Cardiac muscle cell (in vitro differentiated cells and primary cell): Measurements from ENCODE around the gene KIRREL3. TPM values are rescaled to one million over a fixed set of nuclear protein-coding genes. Genes with fewer than 3 reads are reported as not detected.

Experiments
- DNase-seq, 2 donors: peaks; one replicate each; pipeline versions ENCODE4 v3.0.0 to v3.0.0-alpha.2; 2010 to 2017; ENCODE audit warnings: low read depth in 1 of 2, low spot score in 1 of 2
- H3K27ac ChIP-seq: fragments of 200-600 bp; sonication (generic); 2 replicates; pipeline ENCODE4 v1.5.1; 2016
- H3K27me3 ChIP-seq: fragments of 200-600 bp; sonication (generic); 2 replicates; pipeline ENCODE4 v1.6.0; 2016; ENCODE audit warnings: control low read depth
- H3K36me3 ChIP-seq: fragments of 200-600 bp; sonication (generic); 2 replicates; pipeline ENCODE4 v1.5.1; 2016; ENCODE audit warnings: control low read depth
- H3K4me1 ChIP-seq: fragments of 200-600 bp; sonication (generic); 2 replicates; pipeline ENCODE4 v1.8.1; 2017; ENCODE audit warnings: low read depth, mild to moderate bottlenecking, mixed run types
- H3K4me3 ChIP-seq: fragments of 200-600 bp; sonication (generic); 2 replicates; pipeline ENCODE4 v1.5.1; 2016; ENCODE audit warnings: mild to moderate bottlenecking
- H3K9me3 ChIP-seq: fragments of 200-600 bp; sonication (generic); 2 replicates; pipeline ENCODE4 v1.5.1; 2017; ENCODE audit warnings: low read depth, mild to moderate bottlenecking, control low read depth
- polyA plus RNA-seq: library from polyadenylated mRNA; unstranded; fragments of >200 nt; fragmentation: Nextera tagmentation; extraction: Ambion mirVana; gene quantifications from 2 replicates; pipeline ENCODE4 v1.2.1, GENCODE V29; 2016
- total RNA-seq: library from RNA; depleted of rRNA; stranded (reverse); fragments of >200 nt; gene quantifications from 2 replicates; pipeline ENCODE4 v1.2.3, GENCODE V29; 2016
- TF ChIP-seq, protein P1 (sequence below): IDR thresholded peaks from 2 replicates; pipeline ENCODE4 v1.5.1; 2012; ENCODE audit warnings: low read depth, mild to moderate bottlenecking, low read length

KIRREL3 gene
- total and polyA plus RNA-seq, 2 experiments from 2014 or later = 0.12 to 0.89 TPM

DNA sequence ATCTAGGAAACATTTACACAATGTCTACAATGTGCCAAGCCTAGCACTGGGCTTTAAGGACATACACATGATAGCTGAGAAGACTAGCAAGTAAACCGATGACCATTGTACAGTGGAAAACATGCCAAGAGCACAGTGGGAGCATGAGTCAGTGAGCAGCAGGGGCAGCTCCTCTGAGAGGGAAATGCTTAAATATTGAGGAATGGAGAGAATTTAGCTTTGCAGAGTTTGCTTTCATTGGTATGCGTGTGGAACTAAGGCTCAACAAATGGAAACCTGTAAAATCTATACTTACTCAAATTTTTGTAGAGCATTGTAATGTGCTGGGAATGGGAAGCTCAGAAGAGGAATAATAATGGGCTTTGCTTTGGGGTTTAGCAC lies 362.8 kb downstream of the KIRREL3 start:
- Histone ChIP-seq H3K36me3 (no peaks in the 10 kb centered on the region), H3K27me3 (peaks cover 13% of the 10 kb centered on the region), H3K4me3 (no peak overlapping the region), H3K27ac (no peak overlapping the region), H3K9me3 (no peaks in the 10 kb centered on the region), H3K4me1 (peaks cover 20% of the 10 kb centered on the region)
- DNase-seq = peak in 1 of 2 donors; percentile 76
- TF ChIP-seq, protein P1, sequence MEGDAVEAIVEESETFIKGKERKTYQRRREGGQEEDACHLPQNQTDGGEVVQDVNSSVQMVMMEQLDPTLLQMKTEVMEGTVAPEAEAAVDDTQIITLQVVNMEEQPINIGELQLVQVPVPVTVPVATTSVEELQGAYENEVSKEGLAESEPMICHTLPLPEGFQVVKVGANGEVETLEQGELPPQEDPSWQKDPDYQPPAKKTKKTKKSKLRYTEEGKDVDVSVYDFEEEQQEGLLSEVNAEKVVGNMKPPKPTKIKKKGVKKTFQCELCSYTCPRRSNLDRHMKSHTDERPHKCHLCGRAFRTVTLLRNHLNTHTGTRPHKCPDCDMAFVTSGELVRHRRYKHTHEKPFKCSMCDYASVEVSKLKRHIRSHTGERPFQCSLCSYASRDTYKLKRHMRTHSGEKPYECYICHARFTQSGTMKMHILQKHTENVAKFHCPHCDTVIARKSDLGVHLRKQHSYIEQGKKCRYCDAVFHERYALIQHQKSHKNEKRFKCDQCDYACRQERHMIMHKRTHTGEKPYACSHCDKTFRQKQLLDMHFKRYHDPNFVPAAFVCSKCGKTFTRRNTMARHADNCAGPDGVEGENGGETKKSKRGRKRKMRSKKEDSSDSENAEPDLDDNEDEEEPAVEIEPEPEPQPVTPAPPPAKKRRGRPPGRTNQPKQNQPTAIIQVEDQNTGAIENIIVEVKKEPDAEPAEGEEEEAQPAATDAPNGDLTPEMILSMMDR = no peak

DNA sequence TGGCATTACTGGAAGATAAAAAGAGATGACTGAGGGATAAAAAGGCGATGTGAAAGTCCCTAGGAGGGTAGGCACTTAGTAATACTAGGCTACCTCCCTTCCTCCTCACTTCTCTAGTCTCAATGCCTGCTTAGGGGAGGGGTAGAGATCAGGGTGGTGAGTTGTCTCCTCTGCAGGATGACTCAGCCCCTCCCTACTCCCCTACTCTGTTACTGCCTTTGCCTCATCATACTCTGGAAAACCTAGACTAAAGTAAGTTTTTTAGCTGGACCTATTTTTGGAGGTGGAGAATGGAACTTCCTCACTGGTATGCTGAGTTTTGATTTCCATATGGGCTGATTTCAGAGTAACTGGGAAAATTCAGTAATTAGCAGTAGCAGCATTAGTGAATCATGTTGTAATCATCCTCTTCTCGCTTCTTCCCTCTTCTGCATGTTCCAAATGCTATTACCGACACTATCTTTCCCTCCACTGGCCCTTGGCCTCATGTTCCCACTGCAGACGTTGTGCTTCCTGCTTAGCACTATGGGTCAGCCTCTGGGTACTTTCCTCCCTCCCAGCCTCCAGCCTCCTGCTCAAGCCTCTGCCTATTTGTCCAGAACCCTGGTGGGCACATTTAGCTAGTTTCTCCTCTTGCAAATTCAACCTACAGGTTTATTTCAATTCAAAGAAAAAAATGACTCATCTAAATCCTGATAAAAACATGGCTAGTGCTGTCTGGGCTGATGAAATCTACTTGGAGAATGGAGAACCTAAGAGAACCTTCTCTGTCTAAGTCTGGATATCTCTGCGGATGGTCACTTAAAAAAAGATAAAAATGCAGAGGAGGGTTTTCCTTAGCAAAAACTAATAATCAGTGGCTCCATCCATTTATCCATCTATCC lies 363.4 kb downstream of the KIRREL3 start:
- Histone ChIP-seq H3K36me3 (no peaks in the 10 kb centered on the region), H3K4me1 (peaks cover 20% of the 10 kb centered on the region), H3K9me3 (no peaks in the 10 kb centered on the region), H3K4me3 (no peak overlapping the region), H3K27me3 (peaks cover 16% of the 10 kb centered on the region), H3K27ac (no peak overlapping the region)
- TF ChIP-seq, protein P1 = no peak
- DNase-seq = peak in 1 of 2 donors; percentile 38

DNA sequence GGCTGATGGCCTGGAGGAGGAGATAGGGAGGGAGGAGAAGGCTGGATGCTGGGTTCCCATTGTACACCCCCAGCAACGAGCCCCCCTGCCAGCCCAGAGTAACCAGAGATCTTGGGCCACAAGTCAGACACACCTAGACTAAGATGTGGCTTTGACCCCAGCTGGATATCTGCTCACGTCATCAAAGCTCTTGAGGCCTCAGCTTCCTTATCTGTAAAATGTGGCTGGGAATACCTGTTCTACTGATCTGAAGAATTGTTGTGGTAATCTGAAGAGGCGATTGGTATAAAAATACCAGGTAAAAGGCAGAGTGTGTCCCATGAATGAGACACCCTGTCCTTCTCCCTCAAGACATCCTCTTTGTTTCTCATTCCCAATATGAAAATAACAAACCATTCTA lies 365.1 kb downstream of the KIRREL3 start:
- Histone ChIP-seq H3K4me3 (no peak overlapping the region), H3K9me3 (no peaks in the 10 kb centered on the region), H3K27me3 (peaks cover 19% of the 10 kb centered on the region), H3K4me1 (peaks cover 20% of the 10 kb centered on the region), H3K27ac (no peak overlapping the region), H3K36me3 (no peaks in the 10 kb centered on the region)
- TF ChIP-seq, protein P1 = no peak
- no peak for DNase-seq

DNA sequence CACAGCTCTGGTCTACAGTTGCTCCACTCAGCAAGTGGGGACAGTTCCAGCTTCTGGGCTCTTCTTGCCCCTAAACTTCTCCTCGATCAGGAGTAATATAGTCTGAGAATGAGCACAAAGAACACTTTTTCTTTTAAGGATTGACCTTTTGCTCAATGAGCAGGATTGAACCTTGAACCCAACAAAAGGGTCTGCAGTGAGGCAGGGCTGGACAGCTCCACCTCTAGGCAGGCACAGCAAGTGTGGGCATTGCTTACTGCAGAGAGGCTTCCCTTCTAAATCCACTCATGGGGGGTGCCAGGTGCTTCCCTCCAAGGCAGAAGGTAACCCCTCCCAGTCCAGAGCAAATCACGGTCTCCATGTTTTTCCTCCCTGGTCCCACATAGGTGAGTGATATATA lies 365.6 kb downstream of the KIRREL3 start:
- Histone ChIP-seq H3K27me3 (peaks cover 19% of the 10 kb centered on the region), H3K27ac (no peak overlapping the region), H3K9me3 (no peaks in the 10 kb centered on the region), H3K36me3 (no peaks in the 10 kb centered on the region), H3K4me3 (no peak overlapping the region), H3K4me1 (peaks cover 14% of the 10 kb centered on the region)
- DNase-seq = no peak
- TF ChIP-seq, protein P1 = no peak

DNA sequence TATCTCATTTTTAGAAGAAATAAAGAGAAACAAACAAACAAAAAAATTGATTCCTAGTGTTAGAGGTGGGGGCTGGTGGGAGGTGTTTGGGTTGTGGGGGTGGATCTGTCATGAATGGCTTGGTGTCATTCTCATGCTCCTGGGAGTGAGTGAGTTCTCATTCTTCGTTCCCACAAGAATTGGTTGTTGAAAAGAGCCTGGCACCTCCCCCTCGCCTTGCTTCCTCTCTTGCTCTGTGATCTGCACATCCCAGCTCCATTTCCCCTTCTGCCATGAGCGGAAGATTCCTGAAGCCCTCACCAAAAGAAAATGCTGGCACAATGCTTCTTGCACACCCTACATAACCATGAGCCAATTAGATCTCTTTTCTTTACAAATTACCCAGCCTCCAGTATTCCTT lies 367.2 kb downstream of the KIRREL3 start:
- H3K4me3 ChIP-seq = no peak overlapping the region
- H3K27ac ChIP-seq = no peak overlapping the region
- TF ChIP-seq, protein P1 = no peak

More for the DNA sequence above, 367.2 kb downstream of the KIRREL3 start:
- no peak for DNase-seq
- H3K4me1 ChIP-seq = no peaks in the 10 kb centered on the region
- no peaks in the 10 kb centered on the region for H3K36me3 ChIP-seq
- H3K9me3 ChIP-seq = no peaks in the 10 kb centered on the region
- H3K27me3 ChIP-seq = peaks cover 19% of the 10 kb centered on the region
